ENCODE data around the gene ZPBP. TPM values are rescaled to one million over a fixed set of nuclear protein-coding genes. Genes with fewer than 3 reads are reported as not detected.

ZPBP gene
- total RNA-seq, 4 donors from 2014 or later = 0.49 TPM; not detected in 3

DNA sequence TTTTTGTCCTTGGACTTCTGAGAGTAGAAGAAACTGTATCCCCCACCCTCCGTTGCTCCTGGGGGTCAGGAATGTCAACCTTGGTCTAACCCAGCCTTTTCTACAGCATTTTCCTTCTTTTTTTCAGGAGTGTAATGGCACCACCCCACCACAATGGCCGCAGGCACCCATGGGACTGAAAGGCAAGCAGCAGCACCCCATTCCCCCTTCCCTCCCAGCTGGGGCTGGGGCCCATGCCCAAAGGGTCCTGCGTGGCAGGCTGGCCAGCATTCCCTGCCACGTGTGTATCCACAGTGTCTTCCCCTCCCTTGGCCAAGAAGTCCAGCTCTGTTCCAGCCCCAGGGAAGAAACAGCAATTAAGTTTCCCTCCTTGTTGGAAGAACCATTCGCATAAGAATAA lies 106.9 kb downstream of the ZPBP start:
- 78% methylated on average over 5 of the region's 5 CpGs for WGBS
- DNase-seq (ENCODE audit: low spot score in 2 of 2) = no peak
- no peak for TF ChIP-seq EP300 (IDR thresholded peaks at IDR 0.05)
- no peak for TF ChIP-seq POLR2AphosphoS5 (IDR thresholded peaks at IDR 0.05)
- TF ChIP-seq CTCF (IDR thresholded peaks at IDR 0.05) = no peak
- Histone ChIP-seq H3K4me3 (no peak overlapping the region), H3K27ac (no peak overlapping the region), H3K4me1 (no peaks in the 10 kb centered on the region), H3K9me3 (no peaks in the 10 kb centered on the region), H3K36me3 (no peaks in the 10 kb centered on the region), H3K27me3 (no peaks in the 10 kb centered on the region)

DNA sequence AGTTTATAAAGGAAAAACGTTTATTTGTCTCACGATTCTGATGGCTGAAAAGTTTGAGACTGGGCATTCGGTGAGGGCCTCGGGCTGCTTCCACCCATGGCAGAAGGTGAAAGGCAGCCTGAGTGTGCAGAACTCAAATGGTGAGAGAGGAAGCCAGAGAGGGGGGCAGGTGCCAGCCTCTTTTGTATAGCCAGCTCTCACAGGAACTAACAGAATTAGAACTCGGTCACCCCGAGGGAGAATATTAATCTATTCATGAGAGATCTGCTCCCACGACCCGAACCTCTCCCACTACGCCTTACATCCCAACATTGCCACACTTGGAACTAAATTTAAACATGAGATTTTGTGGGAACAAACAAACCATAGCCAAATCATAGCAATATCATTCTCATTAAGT lies 112.6 kb downstream of the ZPBP start:
- H3K4me1 ChIP-seq = no peaks in the 10 kb centered on the region
- 80% methylated on average over 9 of the region's 9 CpGs for WGBS
- no peaks in the 10 kb centered on the region for H3K27me3 ChIP-seq
- H3K9me3 ChIP-seq = no peaks in the 10 kb centered on the region
- TF ChIP-seq EP300 (IDR thresholded peaks at IDR 0.05) (no peak), POLR2A (IDR thresholded peaks at IDR 0.05) (no peak), CTCF (IDR thresholded peaks at IDR 0.05) (no peak), POLR2AphosphoS5 (IDR thresholded peaks at IDR 0.05) (no peak)
- DNase-seq (ENCODE audit: low spot score in 2 of 2) = no peak
- H3K27ac ChIP-seq = no peak overlapping the region
- no peaks in the 10 kb centered on the region for H3K36me3 ChIP-seq
- no peak overlapping the region for H3K4me3 ChIP-seq

DNA sequence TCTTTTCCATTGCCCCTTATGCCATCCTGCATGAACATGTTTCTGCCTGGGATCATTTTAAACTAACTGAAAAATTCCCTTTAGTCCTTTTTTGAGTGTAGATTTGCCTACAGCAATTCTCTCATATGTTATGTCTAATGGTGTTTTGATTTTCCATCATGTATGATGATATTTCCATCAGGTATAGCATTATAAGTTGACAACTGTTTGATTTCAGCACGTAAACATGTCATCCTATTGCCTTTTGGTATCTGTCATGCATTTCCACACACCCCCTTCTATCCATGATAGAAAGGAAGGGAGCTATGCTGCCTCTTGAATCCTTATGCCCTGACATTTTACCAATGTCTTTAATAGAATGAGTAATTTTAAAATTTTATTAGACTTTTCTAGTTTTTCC lies 116.8 kb downstream of the ZPBP start:
- H3K36me3 ChIP-seq = no peaks in the 10 kb centered on the region
- H3K27me3 ChIP-seq = no peaks in the 10 kb centered on the region
- 87% methylated on average over 1 of the region's 1 CpG for WGBS
- no peak for TF ChIP-seq CTCF (IDR thresholded peaks at IDR 0.05)
- no peak for TF ChIP-seq EP300 (IDR thresholded peaks at IDR 0.05)
- TF ChIP-seq POLR2AphosphoS5 (IDR thresholded peaks at IDR 0.05) = no peak
- TF ChIP-seq POLR2A (IDR thresholded peaks at IDR 0.05) = no peak
- no peak for DNase-seq (ENCODE audit: low spot score in 2 of 2)
- no peaks in the 10 kb centered on the region for H3K4me1 ChIP-seq
- no peak overlapping the region for H3K27ac ChIP-seq
- no peaks in the 10 kb centered on the region for H3K9me3 ChIP-seq
- no peak overlapping the region for H3K4me3 ChIP-seq

GRCh38 chr7:49974035-49974434 lies 119.0 kb downstream of the ZPBP start:
- WGBS = 86% methylated on average over 1 of the region's 1 CpG

GRCh38 chr7:49937608-49938007 lies 155.4 kb downstream of the ZPBP start:
- H3K36me3 ChIP-seq = no peaks in the 10 kb centered on the region
- H3K4me1 ChIP-seq = no peaks in the 10 kb centered on the region
- no peak overlapping the region for H3K4me3 ChIP-seq
- peaks cover 2% of the 10 kb centered on the region for H3K9me3 ChIP-seq
- DNase-seq (ENCODE audit: low spot score in 2 of 2) = no peak
- 86% methylated on average over 2 of the region's 2 CpGs for WGBS
- no peak overlapping the region for H3K27ac ChIP-seq
- no peak for TF ChIP-seq POLR2AphosphoS5 (IDR thresholded peaks at IDR 0.05)
- no peak for TF ChIP-seq POLR2A (IDR thresholded peaks at IDR 0.05)
- no peak for TF ChIP-seq CTCF (IDR thresholded peaks at IDR 0.05)
- no peak for TF ChIP-seq EP300 (IDR thresholded peaks at IDR 0.05)
- H3K27me3 ChIP-seq = no peaks in the 10 kb centered on the region

More at GRCh38 chr7:49974035-49974434, 119.0 kb downstream of the ZPBP start:
- Histone ChIP-seq H3K4me3 (no peak overlapping the region), H3K27me3 (no peaks in the 10 kb centered on the region), H3K27ac (no peak overlapping the region), H3K36me3 (no peaks in the 10 kb centered on the region), H3K9me3 (no peaks in the 10 kb centered on the region), H3K4me1 (no peaks in the 10 kb centered on the region)
- no peak for DNase-seq (ENCODE audit: low spot score in 2 of 2)
- no peak for TF ChIP-seq CTCF (IDR thresholded peaks at IDR 0.05)
- no peak for TF ChIP-seq POLR2A (IDR thresholded peaks at IDR 0.05)
- no peak for TF ChIP-seq POLR2AphosphoS5 (IDR thresholded peaks at IDR 0.05)
- TF ChIP-seq EP300 (IDR thresholded peaks at IDR 0.05) = no peak
